Lower leg skin (tissue), 3 donors: ENCODE results near the gene PRDM16.

Source experiments
- POLR2A ChIP-seq, 2 donors: fragments of 450-650 bp; IDR thresholded peaks; one replicate each; pipeline ENCODE4 v1.6.1; 2016 to 2017; ENCODE audit warnings: antibody characterized with exemption in 2 of 2, mild to moderate bottlenecking in 1 of 2, moderate library complexity in 1 of 2
- TF ChIP-seq, protein P1 (sequence below), 3 donors: fragments of 450-650 bp; IDR thresholded peaks; one replicate each; pipeline ENCODE4 v1.5.1; 2016; ENCODE audit warnings: antibody characterized with exemption in 3 of 3, mild to moderate bottlenecking in 3 of 3, moderate library complexity in 2 of 3

DNA sequence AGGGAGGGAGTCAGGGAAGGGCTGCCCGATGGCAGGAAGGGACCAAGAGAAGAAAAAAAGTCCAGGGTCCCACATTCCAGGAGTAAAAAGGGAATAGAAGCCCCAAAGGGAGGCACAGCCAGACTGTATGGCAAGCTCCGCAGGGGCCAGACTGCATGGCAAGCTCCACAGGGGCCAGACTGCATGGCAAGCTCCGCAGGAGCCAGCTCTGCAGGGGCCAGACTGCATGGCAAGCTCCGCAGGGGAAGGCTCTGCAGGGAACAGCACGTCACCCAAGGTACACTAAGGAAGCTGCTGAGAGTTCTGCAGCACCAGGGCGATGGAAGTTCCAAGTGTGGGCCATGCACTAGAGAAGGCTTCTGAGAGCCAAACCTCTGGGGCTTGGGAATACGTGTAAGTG lies 228.8 kb downstream of the PRDM16 start:
- TF ChIP-seq, protein P1, sequence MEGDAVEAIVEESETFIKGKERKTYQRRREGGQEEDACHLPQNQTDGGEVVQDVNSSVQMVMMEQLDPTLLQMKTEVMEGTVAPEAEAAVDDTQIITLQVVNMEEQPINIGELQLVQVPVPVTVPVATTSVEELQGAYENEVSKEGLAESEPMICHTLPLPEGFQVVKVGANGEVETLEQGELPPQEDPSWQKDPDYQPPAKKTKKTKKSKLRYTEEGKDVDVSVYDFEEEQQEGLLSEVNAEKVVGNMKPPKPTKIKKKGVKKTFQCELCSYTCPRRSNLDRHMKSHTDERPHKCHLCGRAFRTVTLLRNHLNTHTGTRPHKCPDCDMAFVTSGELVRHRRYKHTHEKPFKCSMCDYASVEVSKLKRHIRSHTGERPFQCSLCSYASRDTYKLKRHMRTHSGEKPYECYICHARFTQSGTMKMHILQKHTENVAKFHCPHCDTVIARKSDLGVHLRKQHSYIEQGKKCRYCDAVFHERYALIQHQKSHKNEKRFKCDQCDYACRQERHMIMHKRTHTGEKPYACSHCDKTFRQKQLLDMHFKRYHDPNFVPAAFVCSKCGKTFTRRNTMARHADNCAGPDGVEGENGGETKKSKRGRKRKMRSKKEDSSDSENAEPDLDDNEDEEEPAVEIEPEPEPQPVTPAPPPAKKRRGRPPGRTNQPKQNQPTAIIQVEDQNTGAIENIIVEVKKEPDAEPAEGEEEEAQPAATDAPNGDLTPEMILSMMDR (IDR thresholded peaks at IDR 0.05) = no peak
- TF ChIP-seq POLR2A (IDR thresholded peaks at IDR 0.05) = no peak
